Skin epidermis (tissue), 12 donors: ENCODE data around the gene BRD2.

Source experiments
- H3K27ac ChIP-seq, 21 experiments: fragments of 200-600 bp; sonication (generic) in 11 of 21; one replicate each; pipeline ENCODE4 v1.5.0; 2020; ENCODE audit warnings: mild to moderate bottlenecking in 3 of 21, inconsistent platforms in 2 of 21, moderate library complexity in 2 of 21
- H3K4me3 ChIP-seq, 7 experiments: fragments of 200-600 bp; sonication (generic) in 2 of 7; one replicate each; pipeline ENCODE4 v1.5.0; 2020; ENCODE audit warnings: inconsistent platforms in 2 of 7, mild to moderate bottlenecking in 2 of 7, moderate library complexity in 1 of 7

BRD2 gene

GRCh38 chr6:32969685-32970412 is 1.5 kb downstream of the BRD2 start:
- Histone ChIP-seq H3K27ac (peak overlapping the region; percentile 97 to 100 (median 100)), H3K4me3 (peak overlapping the region; percentile 47 to 98 (median 90))

GRCh38 chr6:32970413-32971241 is 2.2 kb downstream of the BRD2 start:
- peak overlapping the region; percentile 47 to 98 (median 90) for H3K4me3 ChIP-seq
- peak overlapping the region; percentile 97 to 100 (median 100) for H3K27ac ChIP-seq

GRCh38 chr6:32971242-32971580 is 2.8 kb downstream of the BRD2 start:
- Histone ChIP-seq H3K4me3 (peak overlapping the region; percentile 47 to 98 (median 90)), H3K27ac (peak overlapping the region; percentile 97 to 100 (median 100))

GRCh38 chr6:32971581-32972352 is 3.4 kb downstream of the BRD2 start:
- Histone ChIP-seq H3K4me3 (peak overlapping the region; percentile 47 to 98 (median 90)), H3K27ac (peak overlapping the region in 20 of 21 experiments; percentile 97 to 100 (median 100))

GRCh38 chr6:32972353-32973143 is 4.2 kb downstream of the BRD2 start:
- Histone ChIP-seq H3K27ac (peak overlapping the region; percentile 0 to 100 (median 97)), H3K4me3 (peak overlapping the region; percentile 47 to 98 (median 90))

GRCh38 chr6:32973144-32974015 is 5.0 kb downstream of the BRD2 start:
- Histone ChIP-seq H3K4me3 (peak overlapping the region; percentile 47 to 98 (median 90)), H3K27ac (peak overlapping the region; percentile 0 to 100 (median 97))

- Histone ChIP-seq H3K4me3 (peak overlapping the region; percentile 47 to 98 (median 90)), H3K27ac (peak overlapping the region in 14 of 21 experiments; percentile 1 to 100 (median 88))
Measured at GRCh38 chr6:32974016-32974333, 5.6 kb downstream of the BRD2 start.

GRCh38 chr6:32974541-32975308 is 6.3 kb downstream of the BRD2 start:
- Histone ChIP-seq H3K27ac (peak overlapping the region in 9 of 21 experiments; percentile 0 to 88 (median 19)), H3K4me3 (peak overlapping the region; percentile 47 to 98 (median 90))

- Histone ChIP-seq H3K27ac (no peak overlapping the region), H3K4me3 (peak overlapping the region in 2 of 7 experiments; percentile 90 to 98)
Measured at GRCh38 chr6:32975886-32976285, 7.5 kb downstream of the BRD2 start.

GRCh38 chr6:32976334-32977069 is 8.1 kb downstream of the BRD2 start:
- no peak overlapping the region for H3K27ac ChIP-seq
- H3K4me3 ChIP-seq, result no peak overlapping the region

- H3K4me3 ChIP-seq, result no peak overlapping the region
- H3K27ac ChIP-seq, result peak overlapping the region in 1 of 21 experiments; percentile 9
Measured at GRCh38 chr6:32977272-32977952, 9.0 kb downstream of the BRD2 start.

- H3K4me3 ChIP-seq, result no peak overlapping the region
- no peak overlapping the region for H3K27ac ChIP-seq
Measured at GRCh38 chr6:32977953-32978324, 9.5 kb downstream of the BRD2 start.

GRCh38 chr6:32979720-32980487 is 11.5 kb downstream of the BRD2 start:
- H3K4me3 ChIP-seq, result no peak overlapping the region
- no peak overlapping the region for H3K27ac ChIP-seq

- H3K4me3 ChIP-seq, result no peak overlapping the region
- peak overlapping the region in 1 of 21 experiments; percentile 6 for H3K27ac ChIP-seq
Measured at GRCh38 chr6:32980488-32981038, 12.2 kb downstream of the BRD2 start.

- Histone ChIP-seq H3K4me3 (no peak overlapping the region), H3K27ac (no peak overlapping the region)
Measured at GRCh38 chr6:32982084-32982701, 13.8 kb downstream of the BRD2 start.
